ENCODE data around the gene HHLA2.

DNA sequence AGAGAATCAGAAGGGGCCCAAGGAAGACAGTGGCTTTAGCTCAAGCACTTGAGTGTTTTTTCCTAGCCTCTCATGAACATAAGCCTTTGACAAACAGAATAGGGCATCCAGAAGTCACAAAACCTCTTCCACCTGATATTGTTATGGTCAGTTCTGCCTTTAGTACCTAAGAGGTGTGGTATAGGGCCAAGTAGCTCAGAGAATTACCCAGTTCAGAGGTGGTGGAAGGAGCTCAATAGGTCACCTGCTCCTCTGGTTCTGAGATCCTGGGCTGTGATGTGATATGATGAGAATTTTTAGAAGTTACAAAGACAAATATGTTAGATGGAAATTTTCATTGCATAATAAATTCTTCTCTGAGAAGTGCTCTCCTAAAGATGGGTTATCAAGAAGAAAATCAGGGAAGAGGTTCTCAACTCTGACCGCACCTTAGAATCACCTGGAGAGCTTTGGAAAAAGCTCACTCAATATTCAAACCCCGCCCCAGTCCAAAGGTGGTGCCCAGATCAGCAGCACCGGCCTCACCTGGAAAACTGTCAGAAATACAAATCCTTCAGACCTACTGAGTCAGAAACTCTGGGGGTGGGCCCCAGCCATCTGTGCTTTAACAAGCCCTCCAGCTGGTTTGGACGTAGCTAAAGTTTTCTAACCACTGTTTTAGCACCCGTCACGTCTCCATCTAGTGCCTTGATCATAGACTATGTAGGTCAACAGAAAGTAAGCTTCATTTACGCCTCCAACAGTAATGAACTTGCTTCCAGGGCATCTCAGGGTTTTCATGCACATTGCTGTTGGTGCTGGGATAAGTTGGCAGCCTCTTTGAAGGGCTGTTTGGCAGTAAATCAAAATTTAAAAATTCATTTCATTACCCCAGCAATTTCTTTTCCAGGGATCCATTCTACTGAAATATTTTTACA lies 112.8 kb downstream of the HHLA2 start:
- TF ChIP-seq, protein P1, sequence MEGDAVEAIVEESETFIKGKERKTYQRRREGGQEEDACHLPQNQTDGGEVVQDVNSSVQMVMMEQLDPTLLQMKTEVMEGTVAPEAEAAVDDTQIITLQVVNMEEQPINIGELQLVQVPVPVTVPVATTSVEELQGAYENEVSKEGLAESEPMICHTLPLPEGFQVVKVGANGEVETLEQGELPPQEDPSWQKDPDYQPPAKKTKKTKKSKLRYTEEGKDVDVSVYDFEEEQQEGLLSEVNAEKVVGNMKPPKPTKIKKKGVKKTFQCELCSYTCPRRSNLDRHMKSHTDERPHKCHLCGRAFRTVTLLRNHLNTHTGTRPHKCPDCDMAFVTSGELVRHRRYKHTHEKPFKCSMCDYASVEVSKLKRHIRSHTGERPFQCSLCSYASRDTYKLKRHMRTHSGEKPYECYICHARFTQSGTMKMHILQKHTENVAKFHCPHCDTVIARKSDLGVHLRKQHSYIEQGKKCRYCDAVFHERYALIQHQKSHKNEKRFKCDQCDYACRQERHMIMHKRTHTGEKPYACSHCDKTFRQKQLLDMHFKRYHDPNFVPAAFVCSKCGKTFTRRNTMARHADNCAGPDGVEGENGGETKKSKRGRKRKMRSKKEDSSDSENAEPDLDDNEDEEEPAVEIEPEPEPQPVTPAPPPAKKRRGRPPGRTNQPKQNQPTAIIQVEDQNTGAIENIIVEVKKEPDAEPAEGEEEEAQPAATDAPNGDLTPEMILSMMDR (IDR thresholded peaks at IDR 0.05) = no peak
- TF ChIP-seq EP300 (IDR thresholded peaks at IDR 0.05) (no peak), POLR2A (IDR thresholded peaks at IDR 0.05) (no peak)

All from sigmoid colon (tissue), 4 donors.